K562 (cell line): ENCODE results near the gene CHST15. TPM values are rescaled to one million over a fixed set of nuclear protein-coding genes. Genes with fewer than 3 reads are reported as not detected.

Experiments
- ATAC-seq: fragments of 200-7000 bp; cut with Tn5 transposase; 3 replicates; pipeline ENCODE4 v1.9.1; 2020; ENCODE audit warnings: moderate library complexity
- BruUV-seq: library from RNA; stranded (reverse); fragments of 400-500 nt; replicated peaks from 2 replicates; lab custom pipeline; 2021; lab: Mats Ljungman, UMichigan
- CTCF ChIA-PET: fragments of 300-600 bp; formaldehyde crosslinking; extraction: SDS; loops from one replicate; lab custom pipeline; 2021; ENCODE audit warnings: low intra/inter-chr PET ratio; lab: Yijun Ruan, JAX
- POLR2A ChIA-PET: fragments of 300-600, 350-650 bp; sonication (Branson Sonifier 250); formaldehyde crosslinking; extraction: SDS; loops from one replicate; lab custom pipeline; 2021; ENCODE audit warnings: antibody characterized with exemption, inconsistent platforms; lab: Yijun Ruan, JAX
- DNase-seq, 4 experiments: peaks; one replicate each; pipeline versions ENCODE4 v3.0.0 to v3.0.0-alpha.2; 2011 to 2018; ENCODE audit warnings: low spot score in 3 of 4, mixed read lengths in 3 of 4; ENCODE audit errors: extremely low read depth in 1 of 4
- FAIRE-seq: peaks from 2 replicates; lab custom pipeline; 2011; peaks lifted over from hg19 to GRCh38; lab: Jason Lieb, UNC
- H2AFZ ChIP-seq: 2 replicates; pipeline ENCODE4 v1.6.0; 2011; ENCODE audit warnings: low read depth, low read length, control low read depth, inconsistent platforms
- H3K27ac ChIP-seq: fragments of 200-600 bp; 3 replicates; pipeline ENCODE4 v1.8.0; 2011; ENCODE audit warnings: low read depth, mild to moderate bottlenecking, control low read depth, inconsistent platforms, low read length, moderate library complexity, mixed read lengths; ENCODE audit errors: extremely low read depth
- H3K27me3 ChIP-seq, 2 experiments: fragments of 300-600 bp in 1 of 2; 2 replicates in 1 of 2; 3 replicates in 1 of 2; pipeline versions ENCODE4 v1.6.0 to v1.8.0; 2011; ENCODE audit warnings: inconsistent platforms in 2 of 2, low read length in 2 of 2, mild to moderate bottlenecking in 1 of 2, mixed read lengths in 1 of 2, moderate library complexity in 1 of 2; ENCODE audit not compliant: control insufficient read depth in 2 of 2, insufficient read depth in 2 of 2
- H3K36me3 ChIP-seq: fragments of 300-600 bp; 3 replicates; pipeline ENCODE4 v1.8.0; 2011; ENCODE audit warnings: mild to moderate bottlenecking, low read length, inconsistent platforms; ENCODE audit not compliant: control insufficient read depth, insufficient read depth
- H3K4me1 ChIP-seq, 2 experiments: fragments of 200-600 bp in 1 of 2; replicated peaks in 1 of 2; 2 replicates in 1 of 2; 3 replicates in 1 of 2; pipeline versions ENCODE4 v1.5.1 to v1.8.0; 2011; ENCODE audit warnings: inconsistent platforms in 2 of 2, low read length in 2 of 2, mild to moderate bottlenecking in 1 of 2, mixed read lengths in 1 of 2, moderate library complexity in 1 of 2; ENCODE audit not compliant: control insufficient read depth in 2 of 2, insufficient read depth in 2 of 2
- H3K4me2 ChIP-seq: 2 replicates; pipeline ENCODE4 v1.6.1; 2011; ENCODE audit warnings: low read length, control low read depth, inconsistent platforms, mixed read lengths; ENCODE audit not compliant: insufficient read depth
- H3K4me3 ChIP-seq: fragments of 200-600 bp; sonication (generic), shearing (Covaris generic); 2 replicates; pipeline ENCODE4 v1.5.1; 2016; ENCODE audit warnings: control low read depth, inconsistent platforms
- H3K79me2 ChIP-seq: fragments of 200-600 bp; 3 replicates; pipeline ENCODE4 v1.8.0; 2011; ENCODE audit warnings: low read length, inconsistent platforms; ENCODE audit not compliant: control insufficient read depth, insufficient read depth
- H3K9ac ChIP-seq, 2 experiments: 2 replicates each; pipeline versions ENCODE4 v1.6.0 to v1.6.1; 2011; ENCODE audit warnings: low read depth in 2 of 2, low read length in 2 of 2, control low read depth in 1 of 2, inconsistent platforms in 1 of 2, mild to moderate bottlenecking in 1 of 2, mixed read lengths in 1 of 2; ENCODE audit not compliant: insufficient read depth in 1 of 2
- H3K9me1 ChIP-seq: one replicate; pipeline ENCODE4 v1.6.0; 2011; ENCODE audit warnings: inconsistent platforms, mild to moderate bottlenecking, low read length, moderate library complexity; ENCODE audit not compliant: control insufficient read depth, insufficient read depth
- H3K9me3 ChIP-seq: replicated peaks from 2 replicates; pipeline ENCODE4 v1.5.1; 2011; ENCODE audit warnings: low read depth, low read length, inconsistent platforms; ENCODE audit not compliant: control insufficient read depth, insufficient read depth
- H4K20me1 ChIP-seq: replicated peaks from 2 replicates; pipeline ENCODE4 v1.6.1; 2011; ENCODE audit warnings: low read length, inconsistent platforms, mixed read lengths; ENCODE audit not compliant: control insufficient read depth, insufficient read depth
- ZBTB11 ChIP-seq, 3 experiments: fragments of 200-800 bp in 1 of 3; fragments of 250-450 bp in 1 of 3; fragments of 450-650 bp in 1 of 3; sonication (Bioruptor Pico) in 1 of 3; sonication (Bioruptor generic) in 1 of 3; formaldehyde crosslinking in 1 of 3; IDR thresholded peaks; 2 replicates each; pipeline versions ENCODE4 v1.6.1 to v1.8.0; 2016 to 2022; ENCODE audit warnings: mild to moderate bottlenecking in 2 of 3, missing genetic modification characterization in 2 of 3, missing compliant biosample characterization in 1 of 3, moderate library complexity in 1 of 3
- WGBS: fragments of 100-300 bp; shearing (Covaris generic); methylation state at CpG from one replicate; pipeline ENCODE4 v1.1.6; 2016; ENCODE audit warnings: low coverage, mixed read lengths; ENCODE audit not compliant: insufficient coverage; ENCODE audit errors: missing lambda C conversion rate; 5-methylcytosine and 5-hydroxymethylcytosine counted together
- in situ Hi-C: fragments of 300-500 bp; cut with MboI; formaldehyde crosslinking; loops from 4 replicates; pipeline ENCODE4 v1.15.0; 2018; ENCODE audit warnings: inconsistent platforms, mixed read lengths
- intact Hi-C: fragments of 100-400 bp; cut with micrococcal nuclease; formaldehyde crosslinking; loops from 2 replicates; pipeline ENCODE4 v1.14.2; 2022
- polyA plus RNA-seq, 8 experiments: library from polyadenylated mRNA; depleted of rRNA in 4 of 8; stranded (reverse) in 5 of 8; unstranded in 3 of 8; fragments of >200 nt; fragmentation: Nextera tagmentation in 2 of 8; fragmentation: Illumina TruSeq in 1 of 8; extraction: Ambion mirVana in 2 of 8; extraction: Trizol in 1 of 8; gene quantifications; 2 replicates each; pipeline versions ENCODE4 v1.2.1 to v1.2.3, GENCODE V29; 2011 to 2014; ENCODE audit warnings: inconsistent platforms in 1 of 8, missing spikeins in 1 of 8
- total RNA-seq, 7 experiments: library from RNA; depleted of rRNA in 6 of 7; stranded (reverse); fragments of >200 nt in 6 of 7; fragmentation: Illumina TruSeq in 2 of 7; extraction: Trizol in 2 of 7; gene quantifications; 2 replicates each; pipeline versions ENCODE4 v1.2.1 to v1.2.3, GENCODE V29; 2011 to 2021; ENCODE audit warnings: low replicate concordance in 1 of 7

CHST15 gene
- total and polyA plus RNA-seq, 9 of the 15 experiments (the other 6 are each of a cell fraction or from before 2014, with no cell fraction given), result 0.04 to 0.16 (median 0.08) TPM

- DNase-seq (no peak), ATAC-seq (no peak), FAIRE-seq (no peak)
- in situ Hi-C loops (no loop called here), intact Hi-C loops (no loop called here)
- TF ChIP-seq ZBTB11 (CRISPR knock-in tag; IDR thresholded peaks at IDR 0.05), result no peak
- H3K4me3 ChIP-seq, result no peak overlapping the region
- H3K27ac ChIP-seq, result no peak overlapping the region
- no peaks in the 10 kb centered on the region for H3K4me1 ChIP-seq
- H3K79me2 ChIP-seq, result no peaks in the 10 kb centered on the region
- no peaks in the 10 kb centered on the region for H3K9me3 ChIP-seq
- H3K9ac ChIP-seq, result no peak overlapping the region
- BruUV-seq, result no TSS peak
- ChIA-PET POLR2A (interaction anchor here (0.9 to 1.2 kb wide), 2 partner anchors 11 to 88 kb away, joined by 3 read pairs; no protein-coding TSS in a partner anchor), CTCF (interaction anchor here (0.6 kb wide), 1 partner anchor 117 kb away, joined by 3 read pairs; no protein-coding TSS in a partner anchor)
- H3K27me3 ChIP-seq, result peaks cover 3 to 54% of the 10 kb centered on the region in 2 experiments; a peak in 3 of 5 replicates
- no peak overlapping the region for H3K4me2 ChIP-seq
- H3K9me1 ChIP-seq, result no peaks in the 10 kb centered on the region
- 4% methylated on average over 5 of the region's 7 CpGs for WGBS
- H2AFZ ChIP-seq, result no peak overlapping the region
- no peaks in the 10 kb centered on the region for H3K36me3 ChIP-seq
- no peaks in the 10 kb centered on the region; the same call in 1 of the 2 replicates for H4K20me1 ChIP-seq
These were observed 7.7 kb downstream of the CHST15 start for GRCh38 chr10:124085680-124086079.
